ENCODE results near the gene GNB1.

Gene GNB1

DNA sequence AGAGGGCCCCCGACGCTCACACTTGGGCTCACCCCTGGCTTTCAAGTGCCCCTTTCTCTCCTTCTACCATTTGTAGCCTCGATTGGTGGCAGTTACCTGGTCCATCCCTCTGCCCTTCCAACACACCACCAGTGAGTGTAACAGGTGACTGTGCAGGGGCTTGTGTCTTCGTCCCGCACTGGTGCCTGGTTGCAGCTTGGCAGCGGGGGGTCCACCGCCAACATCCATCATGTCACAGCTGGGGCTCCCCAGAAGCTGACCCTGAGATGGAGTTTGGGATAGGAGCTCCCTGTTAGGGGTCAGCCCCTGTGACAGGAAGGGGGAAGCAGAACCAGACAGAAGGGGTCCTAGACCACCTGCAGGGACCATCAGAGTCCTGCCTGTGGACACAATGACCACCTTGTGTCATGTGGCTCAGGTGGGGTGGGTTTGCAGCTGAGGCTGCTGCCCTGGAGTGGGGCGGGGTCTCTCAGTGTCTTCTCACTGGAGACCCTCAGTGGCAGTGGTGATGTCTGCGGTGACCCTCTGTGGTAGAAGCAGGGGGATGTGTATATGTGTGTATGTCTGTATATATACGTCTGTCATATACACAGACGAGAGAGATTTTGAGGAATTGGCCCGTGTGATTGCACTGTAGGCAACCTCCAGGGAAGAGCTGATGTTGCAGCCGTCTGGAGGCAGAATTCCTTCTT lies 20.6 kb upstream of the GNB1 start:
- H3K9ac ChIP-seq (ENCODE audit: low read length): no peak overlapping the region
- no peak overlapping the region for H3K27ac ChIP-seq (ENCODE audit: low read depth, low read length)
- H3K36me3 ChIP-seq (ENCODE audit: control insufficient read depth, insufficient read depth, low read length): no peaks in the 10 kb centered on the region
- H3K27me3 ChIP-seq (ENCODE audit: control insufficient read depth, insufficient read depth, low read length): no peaks in the 10 kb centered on the region
- peaks cover 4% of the 10 kb centered on the region for H3K4me1 ChIP-seq (ENCODE audit: control insufficient read depth, insufficient read depth, low read length)
- no peak overlapping the region for H3K4me3 ChIP-seq (ENCODE audit: low read length)

DNA sequence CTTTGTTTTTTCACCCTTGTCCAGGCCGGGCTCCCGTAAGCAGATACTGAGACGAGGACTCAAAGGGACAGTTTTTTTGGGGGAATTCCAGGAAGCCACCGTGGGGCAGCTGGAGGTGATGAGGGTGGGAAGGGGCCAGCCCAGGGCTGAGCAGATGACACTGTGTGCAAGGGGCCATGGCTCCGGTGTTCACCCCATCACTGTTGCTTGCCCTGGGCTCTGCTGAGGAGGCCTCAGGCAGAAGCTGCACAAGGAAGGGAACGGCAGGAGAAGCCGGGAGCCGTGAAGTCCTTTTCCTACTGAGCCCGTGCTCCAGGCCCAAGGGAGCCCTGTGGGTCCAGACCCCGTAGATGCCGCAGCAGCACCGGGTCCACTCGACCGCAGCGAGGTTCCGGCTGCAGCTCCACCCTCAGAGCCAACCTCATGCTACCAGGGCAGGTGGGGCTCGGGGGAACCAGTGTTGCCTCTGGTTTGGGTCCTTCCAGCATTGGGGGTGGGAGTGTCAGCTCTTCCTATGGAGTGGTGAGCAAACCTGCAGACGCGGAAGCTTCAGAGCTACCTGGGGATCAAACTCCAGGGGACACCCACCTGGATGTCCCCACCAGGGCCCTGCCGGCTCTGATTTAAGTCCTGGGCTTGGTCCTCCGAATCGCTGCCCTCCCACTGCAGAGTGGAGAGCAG lies 19.9 kb upstream of the GNB1 start:
- H3K27me3 ChIP-seq (ENCODE audit: control insufficient read depth, insufficient read depth, low read length): no peaks in the 10 kb centered on the region
- no peak overlapping the region for H3K9ac ChIP-seq (ENCODE audit: low read length)
- peaks cover 4% of the 10 kb centered on the region for H3K4me1 ChIP-seq (ENCODE audit: control insufficient read depth, insufficient read depth, low read length)
- H3K4me3 ChIP-seq (ENCODE audit: low read length): no peak overlapping the region
- H3K36me3 ChIP-seq (ENCODE audit: control insufficient read depth, insufficient read depth, low read length): no peaks in the 10 kb centered on the region
- no peak overlapping the region for H3K27ac ChIP-seq (ENCODE audit: low read depth, low read length)

DNA sequence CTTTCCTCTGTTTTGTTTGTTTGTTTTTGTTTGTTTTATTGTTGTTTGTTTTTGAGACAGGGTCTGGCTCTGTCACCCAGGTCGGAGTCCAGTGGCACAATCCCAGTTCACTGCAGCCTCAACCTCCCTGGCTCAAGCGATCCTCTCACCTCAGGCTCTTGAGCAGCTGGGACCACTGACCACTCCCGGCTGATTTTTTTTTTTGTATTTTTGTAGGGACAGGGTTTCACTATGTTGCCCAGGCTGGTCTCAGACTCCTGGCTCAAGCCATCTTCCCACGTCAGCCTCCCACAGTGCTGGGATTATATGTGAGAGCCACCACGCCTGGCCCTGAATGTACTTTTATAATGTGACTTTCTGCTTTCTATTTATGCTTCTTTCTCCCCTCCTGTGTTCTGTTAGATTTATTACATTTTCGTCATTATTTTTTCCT lies 19.2 kb upstream of the GNB1 start:
- H3K4me3 ChIP-seq (ENCODE audit: low read length): peak overlapping the region; percentile 67
- H3K27ac ChIP-seq (ENCODE audit: low read depth, low read length): no peak overlapping the region
- H3K4me1 ChIP-seq (ENCODE audit: control insufficient read depth, insufficient read depth, low read length): peaks cover 4% of the 10 kb centered on the region
- H3K27me3 ChIP-seq (ENCODE audit: control insufficient read depth, insufficient read depth, low read length): no peaks in the 10 kb centered on the region
- no peaks in the 10 kb centered on the region for H3K36me3 ChIP-seq (ENCODE audit: control insufficient read depth, insufficient read depth, low read length)
- no peak overlapping the region for H3K9ac ChIP-seq (ENCODE audit: low read length)

DNA sequence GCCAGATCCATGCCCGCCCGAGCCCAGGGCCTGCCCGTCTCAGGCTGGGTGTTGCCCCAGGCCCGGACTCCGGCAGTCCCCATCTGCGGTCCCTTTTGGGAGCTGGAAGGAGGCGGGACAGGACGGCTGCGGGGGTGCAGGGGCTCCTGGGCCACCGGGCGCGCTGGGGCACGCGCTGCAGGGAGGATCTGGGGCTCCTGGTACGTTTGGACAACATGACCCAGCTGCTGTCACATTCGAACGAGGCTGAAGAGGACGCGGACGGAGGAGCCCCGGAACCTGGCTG lies 17.6 kb upstream of the GNB1 start:
- peak overlapping the region; percentile 65 for H3K4me3 ChIP-seq (ENCODE audit: low read length)
- H3K27me3 ChIP-seq (ENCODE audit: control insufficient read depth, insufficient read depth, low read length): no peaks in the 10 kb centered on the region
- peak overlapping the region; percentile 51 for H3K9ac ChIP-seq (ENCODE audit: low read length)
- H3K27ac ChIP-seq (ENCODE audit: low read depth, low read length): peak overlapping the region; percentile 76
- H3K4me1 ChIP-seq (ENCODE audit: control insufficient read depth, insufficient read depth, low read length): peaks cover 4% of the 10 kb centered on the region
- no peaks in the 10 kb centered on the region for H3K36me3 ChIP-seq (ENCODE audit: control insufficient read depth, insufficient read depth, low read length)

DNA sequence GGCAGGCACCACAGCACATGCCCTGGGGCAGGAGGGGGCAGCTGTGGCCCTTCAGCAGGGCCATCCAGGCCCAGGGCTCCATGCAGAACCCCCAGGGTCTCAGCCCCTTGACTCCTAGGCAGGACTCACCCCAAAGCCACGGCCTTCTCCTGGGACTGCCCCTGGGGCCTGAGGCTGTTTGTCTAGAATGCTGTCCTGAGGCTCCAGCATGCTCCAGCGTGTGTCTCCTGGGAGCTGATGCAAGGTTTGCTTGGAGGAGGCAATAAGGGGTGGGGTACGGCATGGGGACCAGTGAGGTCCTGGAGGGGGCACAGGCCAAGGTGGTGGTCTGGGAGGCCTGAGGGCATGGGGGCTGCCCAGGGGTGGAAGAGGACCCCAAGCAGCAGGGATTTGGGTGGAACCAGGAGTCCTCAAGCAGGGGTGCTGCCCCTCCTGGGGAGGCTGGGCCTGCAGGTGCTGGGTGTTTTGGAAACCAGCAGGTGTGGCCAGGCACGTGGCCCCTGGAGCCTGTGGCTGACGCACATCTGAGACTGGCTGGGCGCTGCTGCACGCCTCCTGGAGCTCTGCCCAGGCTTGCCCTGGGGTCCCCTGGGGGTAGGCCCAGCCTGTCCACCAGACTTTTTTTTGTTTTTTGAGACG lies 16.3 kb upstream of the GNB1 start:
- no peak overlapping the region for H3K4me3 ChIP-seq (ENCODE audit: low read length)
- H3K27me3 ChIP-seq (ENCODE audit: control insufficient read depth, insufficient read depth, low read length): no peaks in the 10 kb centered on the region
- no peak overlapping the region for H3K9ac ChIP-seq (ENCODE audit: low read length)
- H3K36me3 ChIP-seq (ENCODE audit: control insufficient read depth, insufficient read depth, low read length): no peaks in the 10 kb centered on the region
- H3K4me1 ChIP-seq (ENCODE audit: control insufficient read depth, insufficient read depth, low read length): peaks cover 4% of the 10 kb centered on the region
- H3K27ac ChIP-seq (ENCODE audit: low read depth, low read length): no peak overlapping the region

DNA sequence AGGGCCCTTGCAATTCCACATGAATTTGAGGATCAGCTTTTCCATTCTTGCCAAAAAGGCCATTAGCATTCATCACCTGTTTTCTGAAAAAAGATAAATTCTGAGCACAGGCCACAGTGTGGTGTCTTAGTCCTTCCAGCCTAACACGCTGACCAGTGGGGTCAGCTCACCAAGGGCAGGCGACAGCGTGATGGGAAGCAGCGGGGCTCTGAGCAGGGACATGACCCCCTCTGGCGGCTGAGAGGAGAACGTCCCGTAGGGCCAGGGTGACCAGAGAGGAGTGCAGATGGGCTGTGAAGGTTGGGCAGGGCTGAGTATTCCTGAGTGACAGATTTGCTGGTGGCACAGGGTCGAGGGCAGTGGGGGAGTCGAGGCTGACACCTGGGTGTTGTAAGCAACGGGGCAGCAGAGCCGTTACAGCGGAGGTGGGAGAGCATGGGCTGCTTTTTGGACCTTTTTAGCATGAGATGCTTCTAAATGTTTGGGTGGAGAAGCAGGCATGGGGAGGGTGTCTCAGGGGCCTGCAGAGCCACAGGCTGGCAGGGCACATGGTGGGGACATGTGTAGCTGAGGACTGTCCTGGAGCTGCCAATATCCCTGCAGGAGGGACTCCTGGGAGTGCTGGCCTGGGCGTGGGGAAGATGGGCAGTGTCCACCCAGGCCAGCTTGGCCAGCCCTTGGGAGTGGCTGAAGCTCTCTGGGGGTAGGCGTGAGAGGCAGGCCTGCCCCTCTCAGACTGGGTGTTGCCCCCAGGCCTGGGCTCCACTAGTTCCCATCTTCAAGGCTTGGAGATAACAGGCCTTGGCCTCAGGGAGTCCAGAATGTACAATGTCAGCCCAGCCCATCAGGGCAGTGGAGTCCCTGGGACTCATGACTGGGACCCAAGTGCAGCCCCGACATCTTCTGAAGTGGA lies 15.6 kb upstream of the GNB1 start:
- Histone ChIP-seq H3K36me3 (ENCODE audit: control insufficient read depth, insufficient read depth, low read length) (no peaks in the 10 kb centered on the region), H3K4me1 (ENCODE audit: control insufficient read depth, insufficient read depth, low read length) (peaks cover 4% of the 10 kb centered on the region), H3K9ac (ENCODE audit: low read length) (no peak overlapping the region), H3K27me3 (ENCODE audit: control insufficient read depth, insufficient read depth, low read length) (no peaks in the 10 kb centered on the region), H3K4me3 (ENCODE audit: low read length) (no peak overlapping the region), H3K27ac (ENCODE audit: low read depth, low read length) (no peak overlapping the region)

DNA sequence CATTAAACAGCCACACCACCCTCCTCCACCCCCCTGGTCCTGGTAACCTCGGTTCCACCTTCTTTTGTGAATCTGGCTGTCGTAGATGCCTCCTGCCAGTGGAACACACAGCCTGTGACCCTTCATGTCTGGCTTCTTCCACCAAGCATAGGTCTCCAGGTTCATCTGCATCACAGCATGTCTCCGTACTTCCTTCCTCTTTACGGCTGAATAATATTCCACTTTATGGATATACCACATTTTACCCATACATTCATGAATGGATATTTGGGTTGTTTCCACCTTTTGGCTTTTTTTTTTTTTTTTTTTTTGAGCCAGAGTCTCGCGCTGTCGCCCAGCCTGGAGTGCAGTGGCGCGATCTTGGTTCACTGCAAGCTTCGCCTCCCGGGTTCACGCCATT lies 12.3 kb upstream of the GNB1 start:
- Histone ChIP-seq H3K36me3 (ENCODE audit: control insufficient read depth, insufficient read depth, low read length) (no peaks in the 10 kb centered on the region), H3K4me1 (ENCODE audit: control insufficient read depth, insufficient read depth, low read length) (peaks cover 3% of the 10 kb centered on the region), H3K27me3 (ENCODE audit: control insufficient read depth, insufficient read depth, low read length) (no peaks in the 10 kb centered on the region), H3K9ac (ENCODE audit: low read length) (no peak overlapping the region), H3K4me3 (ENCODE audit: low read length) (no peak overlapping the region), H3K27ac (ENCODE audit: low read depth, low read length) (no peak overlapping the region)

DNA sequence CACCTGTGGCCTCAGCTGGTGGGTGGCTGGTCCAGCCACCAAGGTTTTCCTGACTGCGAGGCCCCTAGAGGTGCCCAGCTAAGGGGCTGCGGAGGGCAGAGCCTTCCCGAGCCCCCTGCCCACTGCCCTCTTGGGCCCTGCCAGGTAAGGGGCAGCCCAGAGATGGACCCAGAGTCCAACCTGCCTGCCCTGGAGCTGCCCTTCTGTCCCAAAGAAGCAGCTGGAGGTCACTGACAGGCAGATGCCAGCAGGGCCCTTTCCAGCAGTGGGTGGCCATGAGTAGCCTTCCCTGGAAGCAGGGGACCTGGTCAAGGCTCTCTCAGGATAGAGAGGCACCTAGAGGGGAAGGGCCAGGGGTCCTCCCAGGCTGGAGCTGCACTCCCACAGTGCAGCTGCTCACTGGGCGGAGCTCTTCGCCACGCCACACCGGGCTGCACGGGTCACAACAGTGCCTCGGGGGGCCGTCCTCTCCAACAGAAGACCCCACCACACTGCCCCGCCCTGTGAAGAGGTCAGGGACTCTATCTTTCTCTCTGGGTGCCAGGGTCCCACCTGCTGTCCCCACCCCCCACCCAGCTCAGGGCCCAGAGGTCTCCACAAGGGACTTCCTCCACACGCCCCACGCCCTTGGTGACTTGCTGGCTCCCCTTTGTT lies 10.9 kb upstream of the GNB1 start:
- H3K27ac ChIP-seq (ENCODE audit: low read depth, low read length): no peak overlapping the region
- H3K4me3 ChIP-seq (ENCODE audit: low read length): no peak overlapping the region
- no peak overlapping the region for H3K9ac ChIP-seq (ENCODE audit: low read length)
- H3K27me3 ChIP-seq (ENCODE audit: control insufficient read depth, insufficient read depth, low read length): no peaks in the 10 kb centered on the region
- H3K36me3 ChIP-seq (ENCODE audit: control insufficient read depth, insufficient read depth, low read length): no peaks in the 10 kb centered on the region
- no peaks in the 10 kb centered on the region for H3K4me1 ChIP-seq (ENCODE audit: control insufficient read depth, insufficient read depth, low read length)

DNA sequence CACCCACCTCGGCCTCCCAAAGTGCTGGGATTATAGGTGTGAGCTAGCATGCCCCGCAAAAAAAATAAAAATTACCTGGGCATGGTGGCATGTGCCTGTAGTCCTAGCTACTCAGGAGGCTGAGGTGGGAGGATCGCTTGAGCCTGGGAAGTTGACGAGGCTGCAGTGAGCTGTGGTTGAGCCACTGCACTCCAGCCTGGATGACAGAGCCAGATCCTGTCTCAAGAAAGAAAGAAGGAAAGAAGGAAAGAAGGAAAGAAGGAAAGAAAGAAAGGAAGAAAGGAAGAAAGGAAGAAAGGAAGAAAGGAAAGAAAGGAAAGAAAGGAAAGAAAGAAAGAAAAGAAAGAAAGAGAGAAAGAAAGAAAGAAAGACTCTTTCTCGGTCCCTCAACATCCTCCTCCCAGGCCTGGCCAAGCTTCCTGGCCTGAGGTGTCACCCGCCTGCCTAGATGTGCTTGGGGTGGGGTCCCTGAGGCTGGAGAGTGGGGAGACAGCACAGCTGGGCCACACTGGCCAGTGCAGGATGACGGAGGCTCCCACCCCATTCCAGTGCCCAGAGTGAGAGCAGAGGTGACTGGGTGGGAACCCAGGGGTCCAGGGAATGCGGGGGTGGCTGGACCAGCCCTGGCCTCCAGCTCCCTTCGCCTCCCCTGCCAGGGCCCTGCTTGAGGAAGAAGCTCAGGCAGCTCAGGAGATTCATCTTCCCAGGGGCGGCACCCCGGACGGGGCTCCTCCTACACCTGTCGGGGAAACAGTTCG lies 10.2 kb upstream of the GNB1 start:
- Histone ChIP-seq H3K36me3 (ENCODE audit: control insufficient read depth, insufficient read depth, low read length) (no peaks in the 10 kb centered on the region), H3K27ac (ENCODE audit: low read depth, low read length) (no peak overlapping the region), H3K4me3 (ENCODE audit: low read length) (no peak overlapping the region), H3K27me3 (ENCODE audit: control insufficient read depth, insufficient read depth, low read length) (no peaks in the 10 kb centered on the region), H3K9ac (ENCODE audit: low read length) (no peak overlapping the region), H3K4me1 (ENCODE audit: control insufficient read depth, insufficient read depth, low read length) (no peaks in the 10 kb centered on the region)

DNA sequence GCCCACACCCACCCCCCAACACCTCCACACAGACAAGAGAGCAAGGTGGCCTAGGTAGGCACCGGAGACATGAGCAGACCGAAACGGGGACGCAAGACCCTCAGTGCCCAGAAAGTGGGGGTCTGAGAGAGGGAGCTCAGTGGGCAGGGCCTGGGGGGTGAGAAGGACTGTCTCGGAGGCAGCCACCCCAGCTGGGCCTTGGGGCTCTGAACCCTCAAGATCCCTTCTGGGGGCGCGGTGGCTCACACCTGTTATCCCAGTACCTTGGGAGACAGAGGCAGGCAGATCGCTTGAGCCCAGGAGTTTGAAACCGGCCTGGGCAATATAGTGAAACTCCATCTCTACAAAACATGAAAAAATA lies 9.1 kb upstream of the GNB1 start:
- H3K27ac ChIP-seq (ENCODE audit: low read depth, low read length): no peak overlapping the region
- no peaks in the 10 kb centered on the region for H3K36me3 ChIP-seq (ENCODE audit: control insufficient read depth, insufficient read depth, low read length)
- no peak overlapping the region for H3K9ac ChIP-seq (ENCODE audit: low read length)
- H3K4me3 ChIP-seq (ENCODE audit: low read length): no peak overlapping the region
- H3K27me3 ChIP-seq (ENCODE audit: control insufficient read depth, insufficient read depth, low read length): peaks cover 2% of the 10 kb centered on the region
- no peaks in the 10 kb centered on the region for H3K4me1 ChIP-seq (ENCODE audit: control insufficient read depth, insufficient read depth, low read length)

DNA sequence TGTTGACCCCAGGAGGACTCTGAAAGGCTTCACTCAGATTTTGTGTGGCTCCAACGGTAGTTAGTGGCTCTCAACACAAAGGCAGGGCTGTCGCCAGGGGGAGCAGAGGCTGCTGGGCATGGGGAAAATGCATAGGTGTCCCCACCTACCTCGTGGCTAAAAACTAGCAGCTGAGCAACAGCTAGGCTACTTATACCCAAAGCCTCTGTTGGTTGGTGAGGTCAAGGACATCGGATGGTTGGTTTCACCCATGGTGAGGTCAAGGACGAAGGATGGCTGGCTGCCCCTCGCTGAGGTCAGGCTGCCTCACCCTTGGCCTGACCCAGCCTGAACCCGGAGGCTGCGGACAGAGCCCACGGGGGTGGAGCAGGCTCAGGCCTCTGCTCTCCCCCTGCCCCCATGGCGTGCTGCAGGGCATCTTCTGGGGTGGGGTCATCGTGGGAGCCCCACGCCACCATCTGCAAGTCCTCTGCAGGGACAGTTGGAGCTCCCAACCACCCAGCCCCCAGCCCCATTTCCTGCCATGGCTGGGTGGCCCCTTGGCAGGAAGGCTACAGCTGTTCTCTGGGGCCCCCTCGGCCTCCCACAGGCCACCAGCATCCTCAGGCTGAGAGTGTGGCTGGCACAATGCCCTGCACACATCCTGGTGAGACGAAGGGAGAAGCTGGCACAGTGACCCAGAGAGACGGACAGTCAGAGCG lies 8.5 kb upstream of the GNB1 start:
- no peak overlapping the region for H3K9ac ChIP-seq (ENCODE audit: low read length)
- H3K4me1 ChIP-seq (ENCODE audit: control insufficient read depth, insufficient read depth, low read length): no peaks in the 10 kb centered on the region
- no peak overlapping the region for H3K27ac ChIP-seq (ENCODE audit: low read depth, low read length)
- no peak overlapping the region for H3K4me3 ChIP-seq (ENCODE audit: low read length)
- H3K27me3 ChIP-seq (ENCODE audit: control insufficient read depth, insufficient read depth, low read length): peaks cover 2% of the 10 kb centered on the region
- H3K36me3 ChIP-seq (ENCODE audit: control insufficient read depth, insufficient read depth, low read length): no peaks in the 10 kb centered on the region
